ENCODE measurements around the gene GCC2. TPM values are rescaled to one million over a fixed set of nuclear protein-coding genes. Genes with fewer than 3 reads are reported as not detected.

The GCC2 gene
- total and polyA plus RNA-seq, 2 of the 13 experiments (the other 11 are each of a cell fraction or from before 2014, with no cell fraction given): 17.6 to 22.5 TPM

DNA sequence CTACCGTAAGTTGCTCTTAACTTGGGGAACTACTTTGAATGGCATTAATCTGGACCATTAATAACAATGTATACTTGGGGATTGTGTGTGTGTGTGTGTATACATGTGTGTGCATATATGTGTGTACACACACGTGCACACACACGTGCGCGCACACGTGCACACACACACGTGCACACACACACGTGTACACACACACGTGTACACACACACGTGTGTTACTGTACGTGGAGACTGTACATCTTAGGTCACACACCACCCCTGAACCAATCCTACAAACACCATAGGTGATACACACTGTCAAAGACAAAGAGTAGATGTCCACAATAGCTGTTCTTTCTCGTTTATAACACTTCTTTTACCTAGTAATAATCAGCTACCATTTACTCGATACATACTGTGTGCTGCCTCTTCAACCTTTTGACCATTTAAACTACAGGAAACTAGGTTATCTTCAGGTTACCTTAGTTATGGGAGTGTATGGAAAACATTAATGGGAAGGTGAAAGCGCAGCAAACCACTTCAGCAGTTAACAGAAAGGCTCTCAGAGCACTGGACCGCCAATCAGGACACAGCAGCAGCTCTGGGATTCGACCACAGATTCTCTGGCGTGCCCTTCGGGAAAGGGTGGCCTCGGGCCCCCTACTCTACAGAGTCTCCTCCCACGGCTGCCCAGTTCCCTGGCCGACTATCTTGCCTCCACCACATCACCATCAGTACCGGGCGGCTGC is 894 bp upstream of the GCC2 start (continued):
- TF ChIP-seq SSRP1 (CRISPR knock-in tag; IDR thresholded peaks at IDR 0.05): 0 out of 2 replicates have a peak, but pooled peaks have one; percentile 19
- TF ChIP-seq, protein P1, sequence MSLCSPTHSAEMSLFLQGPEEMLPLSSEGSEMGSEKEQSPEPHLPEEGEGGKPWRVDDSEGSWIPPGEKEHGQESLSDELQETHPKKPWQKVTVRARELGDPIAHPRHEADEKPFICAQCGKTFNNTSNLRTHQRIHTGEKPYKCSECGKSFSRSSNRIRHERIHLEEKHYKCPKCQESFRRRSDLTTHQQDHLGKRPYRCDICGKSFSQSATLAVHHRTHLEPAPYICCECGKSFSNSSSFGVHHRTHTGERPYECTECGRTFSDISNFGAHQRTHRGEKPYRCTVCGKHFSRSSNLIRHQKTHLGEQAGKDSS (CRISPR knock-in tag; IDR thresholded peaks at IDR 0.05; ENCODE audit: borderline replicate concordance, low read depth): 0 out of 2 replicates have a peak, but pooled peaks have one; percentile 47

DNA sequence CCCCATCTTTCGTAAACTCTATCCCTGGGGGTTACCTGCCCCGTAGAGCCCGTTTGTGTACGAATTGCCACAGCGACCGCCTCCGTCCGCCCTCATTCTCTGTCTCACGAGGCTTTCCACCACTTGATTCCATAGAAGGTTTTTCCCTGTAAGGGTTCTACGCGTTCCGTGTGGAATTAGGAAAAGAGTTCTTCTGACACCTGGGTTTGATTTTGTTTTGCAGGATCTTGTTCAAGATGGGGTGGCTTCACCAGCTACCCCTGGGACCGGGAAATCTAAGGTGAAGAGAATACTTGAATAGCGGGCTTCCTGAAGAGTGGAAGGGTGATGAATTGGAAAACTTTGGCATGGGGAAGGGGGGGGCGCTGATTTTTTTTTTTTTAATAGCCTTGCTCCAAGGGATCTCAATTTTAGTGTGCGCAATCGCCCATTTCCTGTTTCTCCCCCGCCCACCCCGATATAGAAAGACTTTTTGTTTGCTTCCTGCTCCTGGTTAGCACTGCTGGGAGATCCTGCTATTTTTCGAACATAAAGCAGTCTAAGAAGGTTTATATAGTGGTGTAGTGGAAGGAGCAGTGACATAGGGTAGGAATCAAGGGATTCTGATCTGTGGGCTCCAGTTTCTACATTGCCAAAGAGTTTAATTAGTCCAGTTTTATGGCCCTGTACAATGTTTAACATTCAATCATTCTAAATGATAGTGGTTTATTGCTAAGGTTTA is 564 bp downstream of the GCC2 start:
- Histone ChIP-seq H2AFZ (ENCODE audit: low read length) (peak overlapping the region; percentile 25), H3K79me2 (ENCODE audit: insufficient read depth, low read length) (peaks cover 19% of the 10 kb centered on the region), H3K27ac (ENCODE audit: extremely low read length, insufficient read depth, low read length) (peak overlapping the region; percentile 76), H3K9me3 (ENCODE audit: low read length) (no peaks in the 10 kb centered on the region), H3K4me1 (ENCODE audit: insufficient read depth, low read length) (peaks cover 29% of the 10 kb centered on the region), H3K27me3 (ENCODE audit: control insufficient read depth in 1 of 2, insufficient read depth in 2 of 2, low read length in 2 of 2) (no peaks in the 10 kb centered on the region; a peak in 1 of 5 replicates), H3K9ac (ENCODE audit: insufficient read depth, low read depth, low read length) (peak overlapping the region; percentile 81), H3K4me2 (ENCODE audit: low read depth, low read length) (peak overlapping the region; percentile 87), H3K4me3 (replicated peaks in 1 of 3; ENCODE audit: insufficient read depth in 1 of 3, low read depth in 2 of 3, low read length in 3 of 3) (peak overlapping the region; percentile 78 to 97 (median 85)), H3K36me3 (replicated peaks in 1 of 2; ENCODE audit: control insufficient read depth in 1 of 2, insufficient read depth in 2 of 2, low read length in 2 of 2) (peaks cover 5 to 32% of the 10 kb centered on the region in 2 experiments; a peak in 4 of 5 replicates), H4K20me1 (ENCODE audit: insufficient read depth, low read length) (no peaks in the 10 kb centered on the region)
- CTCF ChIA-PET (ENCODE audit: low intra/inter-chr PET ratio, low total read pairs): no interaction called here
- ATAC-seq (peak; percentile 57), FAIRE-seq (no peak), DNase-seq (ENCODE audit: low spot score) (peak; percentile 44)
- POLR2A ChIA-PET: interaction anchor here (0.9 to 2.3 kb wide), 9 partner anchors 27 to 185 kb away, joined by 3 to 26 read pairs (median 5); partner anchors contain the start of genes LIMS1 and SULT1C4
- intact Hi-C loops (cut with micrococcal nuclease; ENCODE audit: unreplicated experiment) (loop anchor here (1.0 to 5.0 kb wide), 4 partner anchors 32 to 512 kb away; partner anchors contain the start of gene LIMS1), in situ Hi-C loops (cut with HindIII; ENCODE audit: extremely low pct_ligation_motif_present, low pct_unique_long_range_greater_than_20kb) (no loop called here)
- under 1% methylated on average over 20 of the region's 20 CpGs for WGBS (ENCODE audit: low lambda C conversion rate)
- BruUV-seq (replicated peaks): TSS peak; percentile 75
- 0 out of 2 replicates have a peak, but pooled peaks have one; percentile 5 for TF ChIP-seq PRDM4 (CRISPR knock-in tag; IDR thresholded peaks at IDR 0.05; ENCODE audit: borderline replicate concordance)
- TF ChIP-seq SCMH1 (CRISPR knock-in tag; IDR thresholded peaks at IDR 0.05; ENCODE audit: borderline replicate concordance): no peak
- TF ChIP-seq ARHGAP35 (CRISPR knock-in tag; IDR thresholded peaks at IDR 0.05; ENCODE audit: borderline replicate concordance): 0 out of 2 replicates have a peak, but pooled peaks have one; percentile 0
- TF ChIP-seq KDM5A (IDR thresholded peaks at IDR 0.05; ENCODE audit: borderline replicate concordance, low read length): peak; percentile 55; the same call in 1 of the 2 replicates
- no peak for TF ChIP-seq KDM5B (CRISPR knock-in tag; IDR thresholded peaks at IDR 0.05; ENCODE audit: borderline replicate concordance)
- TF ChIP-seq ZNF333 (CRISPR knock-in tag; IDR thresholded peaks at IDR 0.05; ENCODE audit: borderline replicate concordance): no peak
- peak; percentile 7; the same call in 1 of the 2 replicates for TF ChIP-seq ZNF746 (CRISPR knock-in tag; IDR thresholded peaks at IDR 0.05)
- TF ChIP-seq CCDC6 (CRISPR knock-in tag; IDR thresholded peaks at IDR 0.05): 0 out of 2 replicates have a peak, but pooled peaks have one; percentile 8
- TF ChIP-seq, protein P2, sequence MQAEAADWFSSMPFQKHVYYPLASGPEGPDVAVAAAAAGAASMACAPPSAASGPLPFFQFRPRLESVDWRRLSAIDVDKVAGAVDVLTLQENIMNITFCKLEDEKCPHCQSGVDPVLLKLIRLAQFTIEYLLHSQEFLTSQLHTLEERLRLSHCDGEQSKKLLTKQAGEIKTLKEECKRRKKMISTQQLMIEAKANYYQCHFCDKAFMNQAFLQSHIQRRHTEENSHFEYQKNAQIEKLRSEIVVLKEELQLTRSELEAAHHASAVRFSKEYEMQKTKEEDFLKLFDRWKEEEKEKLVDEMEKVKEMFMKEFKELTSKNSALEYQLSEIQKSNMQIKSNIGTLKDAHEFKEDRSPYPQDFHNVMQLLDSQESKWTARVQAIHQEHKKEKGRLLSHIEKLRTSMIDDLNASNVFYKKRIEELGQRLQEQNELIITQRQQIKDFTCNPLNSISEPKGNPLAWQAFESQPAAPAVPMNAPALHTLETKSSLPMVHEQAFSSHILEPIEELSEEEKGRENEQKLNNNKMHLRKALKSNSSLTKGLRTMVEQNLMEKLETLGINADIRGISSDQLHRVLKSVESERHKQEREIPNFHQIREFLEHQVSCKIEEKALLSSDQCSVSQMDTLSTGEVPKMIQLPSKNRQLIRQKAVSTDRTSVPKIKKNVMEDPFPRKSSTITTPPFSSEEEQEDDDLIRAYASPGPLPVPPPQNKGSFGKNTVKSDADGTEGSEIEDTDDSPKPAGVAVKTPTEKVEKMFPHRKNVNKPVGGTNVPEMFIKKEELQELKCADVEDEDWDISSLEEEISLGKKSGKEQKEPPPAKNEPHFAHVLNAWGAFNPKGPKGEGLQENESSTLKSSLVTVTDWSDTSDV (CRISPR knock-in tag; IDR thresholded peaks at IDR 0.05): no peak
- TF ChIP-seq AHR (CRISPR knock-in tag; IDR thresholded peaks at IDR 0.05): 0 out of 2 replicates have a peak, but pooled peaks have one; percentile 2
- no peak for TF ChIP-seq BHLHE40 (IDR thresholded peaks at IDR 0.05; ENCODE audit: low read length)
- TF ChIP-seq ZNF562 (CRISPR knock-in tag; IDR thresholded peaks at IDR 0.05; ENCODE audit: borderline replicate concordance): no peak
